Mammary epithelial cell (primary cell): ENCODE results near the gene HSPA1A.

Source experiments
- CTCF ChIP-seq, 2 donors: IDR thresholded peaks in 1 of 2; conservative IDR thresholded peaks in 1 of 2; 2 replicates each; pipeline ENCODE4 v1.5.1; 2011 to 2012; ENCODE audit warnings: inconsistent platforms in 2 of 2, low read length in 2 of 2, mild to moderate bottlenecking in 2 of 2, control low read depth in 1 of 2, low read depth in 1 of 2; ENCODE audit not compliant: insufficient read depth in 1 of 2; ENCODE audit errors: extremely low read depth in 1 of 2
- EZH2 ChIP-seq: IDR thresholded peaks from 2 replicates; pipeline ENCODE4 v1.6.1; 2012; ENCODE audit warnings: low read length, inconsistent platforms, borderline replicate concordance

- TF ChIP-seq CTCF (conservative IDR thresholded peaks at IDR 0.05 in 1 of 2, IDR thresholded peaks at IDR 0.05 in 1 of 2; ENCODE audit: extremely low read depth in 1 of 2, insufficient read depth in 1 of 2, low read depth in 1 of 2, low read length in 2 of 2) (no peak), EZH2 (no peak)
Observed at GRCh38 chr6:31837369-31838113, 22.2 kb downstream of the HSPA1A start.
